Brain microvascular endothelial cell (primary cell): Measurements from ENCODE around the gene NACC1.

Experiments used
- DNase-seq: peaks from one replicate; pipeline ENCODE4 v3.0.0-alpha.2; 2020
- H3K27ac ChIP-seq: fragments of 250-450 bp; sonication (Bioruptor Pico); 2 replicates; pipeline ENCODE4 v1.5.1; 2020; ENCODE audit warnings: mild to moderate bottlenecking, moderate library complexity
- H3K27me3 ChIP-seq: fragments of 250-450 bp; sonication (Bioruptor Pico); replicated peaks from 2 replicates; pipeline ENCODE4 v1.5.1; 2020; ENCODE audit warnings: mild to moderate bottlenecking
- H3K36me3 ChIP-seq: fragments of 250-450 bp; sonication (Bioruptor Pico); replicated peaks from 2 replicates; pipeline ENCODE4 v1.5.1; 2020; ENCODE audit warnings: mild to moderate bottlenecking
- H3K4me3 ChIP-seq: 2 replicates; pipeline ENCODE4 v1.5.1; 2011; ENCODE audit warnings: low read depth, mild to moderate bottlenecking, control low read depth, low read length, moderate library complexity
- in situ Hi-C: cut with HindIII; loops from 2 replicates; pipeline ENCODE4 v1.10.0; 2017; ENCODE audit warnings: low sequenced_read_pairs, low pct_ligation_motif_present
- TF ChIP-seq, protein P1 (sequence below): IDR thresholded peaks from 2 replicates; pipeline ENCODE4 v1.5.1; 2011; ENCODE audit warnings: low read depth, mild to moderate bottlenecking, moderate library complexity, low read length, control low read depth, inconsistent platforms; ENCODE audit errors: missing control alignments

Gene NACC1

DNA sequence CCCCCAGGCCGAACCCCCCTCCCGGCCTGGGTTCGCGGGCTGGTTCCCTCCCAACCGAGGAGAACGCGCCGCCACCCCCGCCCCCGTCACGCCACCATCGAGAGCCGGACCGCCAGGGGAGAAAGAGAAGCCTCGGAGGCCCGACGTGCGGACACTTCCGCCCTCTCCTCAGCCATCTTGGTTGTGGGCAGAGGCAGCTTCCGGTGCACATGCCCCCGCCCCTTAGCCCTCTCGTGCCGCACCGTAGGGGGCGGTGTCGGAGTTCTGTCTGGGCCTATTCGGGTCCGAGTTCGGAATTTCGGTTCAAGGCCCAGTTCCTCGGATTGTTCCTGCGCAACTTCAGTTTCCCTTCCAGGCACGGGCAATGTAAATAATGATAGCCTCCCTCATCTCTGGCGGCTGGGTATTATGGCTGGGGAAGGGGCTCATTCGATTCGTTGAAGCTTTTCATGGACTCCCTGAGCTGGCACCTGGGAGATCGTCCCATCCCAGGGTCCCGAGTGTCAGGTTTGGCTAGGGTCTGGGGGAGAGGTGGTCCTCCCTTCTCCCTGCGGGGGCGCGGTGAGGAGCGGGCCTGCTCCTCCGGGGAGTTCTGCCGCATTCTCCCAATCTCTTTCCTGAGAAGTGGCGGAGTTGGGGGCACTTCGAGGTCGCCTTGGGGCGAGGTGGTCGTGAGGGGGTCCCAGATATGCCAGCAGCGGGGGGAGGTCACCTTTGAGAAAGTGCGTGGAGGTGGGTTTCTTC, 32.3 kb downstream of the NACC1 start, which contains the start of the genes IER2 and STX10:
TSS of gene IER2 (plus strand) at position 225 of the 744 bp plus-strand sequence. CDS start 2,776 bp downstream, outside the sequence.
TSS of gene STX10 (minus strand) at position 189 of the 744 bp plus-strand sequence. CDS start 202 bp downstream, outside the sequence.
- in situ Hi-C loops: no loop called here
- Histone ChIP-seq H3K4me3 (peak within 1 kb of the TSS; percentile 91), H3K27ac (peak within 1 kb of the TSS; percentile 86), H3K36me3 (peaks cover 14% of the 10 kb centered on the region), H3K27me3 (no peaks in the 10 kb centered on the region)
- DNase-seq: peak; percentile 93
- TF ChIP-seq, protein P1, sequence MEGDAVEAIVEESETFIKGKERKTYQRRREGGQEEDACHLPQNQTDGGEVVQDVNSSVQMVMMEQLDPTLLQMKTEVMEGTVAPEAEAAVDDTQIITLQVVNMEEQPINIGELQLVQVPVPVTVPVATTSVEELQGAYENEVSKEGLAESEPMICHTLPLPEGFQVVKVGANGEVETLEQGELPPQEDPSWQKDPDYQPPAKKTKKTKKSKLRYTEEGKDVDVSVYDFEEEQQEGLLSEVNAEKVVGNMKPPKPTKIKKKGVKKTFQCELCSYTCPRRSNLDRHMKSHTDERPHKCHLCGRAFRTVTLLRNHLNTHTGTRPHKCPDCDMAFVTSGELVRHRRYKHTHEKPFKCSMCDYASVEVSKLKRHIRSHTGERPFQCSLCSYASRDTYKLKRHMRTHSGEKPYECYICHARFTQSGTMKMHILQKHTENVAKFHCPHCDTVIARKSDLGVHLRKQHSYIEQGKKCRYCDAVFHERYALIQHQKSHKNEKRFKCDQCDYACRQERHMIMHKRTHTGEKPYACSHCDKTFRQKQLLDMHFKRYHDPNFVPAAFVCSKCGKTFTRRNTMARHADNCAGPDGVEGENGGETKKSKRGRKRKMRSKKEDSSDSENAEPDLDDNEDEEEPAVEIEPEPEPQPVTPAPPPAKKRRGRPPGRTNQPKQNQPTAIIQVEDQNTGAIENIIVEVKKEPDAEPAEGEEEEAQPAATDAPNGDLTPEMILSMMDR: peak; percentile 62

DNA sequence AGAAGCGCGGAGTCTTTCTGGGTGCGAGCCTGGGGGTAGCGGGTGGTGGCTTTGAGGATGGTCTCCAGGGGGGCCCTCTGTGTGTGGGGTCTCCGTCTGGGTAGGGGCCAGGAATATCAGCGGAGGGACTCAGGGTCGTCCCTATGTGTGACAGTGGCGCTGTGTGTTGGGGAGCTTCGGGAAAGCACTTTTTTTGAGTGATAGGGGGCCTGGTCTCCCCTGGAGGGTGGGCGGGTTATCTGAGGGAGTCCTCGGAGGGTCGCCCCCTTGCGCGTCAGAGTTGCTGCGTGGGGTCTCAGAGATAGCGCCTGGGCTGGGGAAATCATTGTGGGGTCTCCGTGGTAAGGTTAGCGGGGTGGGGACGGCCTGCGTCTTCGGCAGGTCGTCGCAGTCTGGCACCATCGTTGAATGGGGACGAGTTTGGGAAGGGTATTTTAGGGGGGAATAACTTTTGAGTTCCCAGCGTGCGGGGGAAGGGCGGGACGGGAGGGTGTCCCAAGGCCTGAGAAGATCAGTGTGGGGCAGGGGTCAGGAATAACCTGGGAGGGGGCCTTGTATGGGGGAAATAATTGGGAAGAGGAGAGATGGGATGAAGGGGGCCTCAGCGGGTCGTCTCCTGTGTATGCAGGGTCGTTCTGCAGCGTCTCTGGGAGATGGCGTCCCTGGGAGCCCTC, 33.0 kb downstream of the NACC1 start:
- TF ChIP-seq, protein P1: no peak
- Histone ChIP-seq H3K27ac (peak overlapping the region; percentile 86), H3K27me3 (no peaks in the 10 kb centered on the region), H3K36me3 (peaks cover 14% of the 10 kb centered on the region), H3K4me3 (peak overlapping the region; percentile 91)
- in situ Hi-C loops: no loop called here
- peak; percentile 26 for DNase-seq

DNA sequence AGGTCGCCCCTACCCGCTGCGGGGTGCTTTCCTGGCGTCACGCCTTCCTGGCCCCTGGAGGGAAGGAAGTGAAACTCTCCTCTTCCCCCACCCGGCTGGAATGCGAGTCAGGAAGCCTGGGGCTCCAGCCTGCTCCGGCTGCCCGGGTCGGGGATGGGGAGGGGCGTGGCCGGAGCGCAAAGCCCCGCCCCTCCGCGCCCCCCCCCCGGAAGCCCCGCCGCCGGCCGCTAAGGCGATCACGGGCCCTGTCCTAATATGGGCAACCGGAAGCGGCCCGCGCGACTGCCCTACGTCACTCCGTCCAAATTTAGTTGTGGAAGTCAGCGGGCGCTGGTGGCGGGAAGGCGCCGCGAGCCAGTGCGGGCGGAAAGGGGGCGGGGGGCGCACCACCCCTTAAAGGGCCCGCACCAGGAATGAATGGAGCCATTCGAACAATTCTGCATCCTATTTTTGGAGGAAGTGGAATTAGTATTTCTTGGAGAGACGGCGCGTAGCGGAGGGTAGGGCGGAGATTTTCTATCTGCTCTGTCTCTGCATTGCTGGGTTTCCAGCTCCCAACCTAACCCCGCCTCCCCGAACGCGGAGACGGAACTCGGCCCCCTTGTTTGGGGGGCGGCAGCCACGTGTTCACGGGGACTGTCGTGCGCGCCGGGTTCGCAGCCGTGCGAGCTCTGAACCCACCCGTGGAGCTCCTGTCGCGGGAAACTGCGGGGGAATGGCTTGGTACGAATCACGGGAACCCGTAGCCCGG, 33.7 kb downstream of the NACC1 start:
- in situ Hi-C loops: no loop called here
- Histone ChIP-seq H3K4me3 (peak overlapping the region; percentile 99), H3K27me3 (no peaks in the 10 kb centered on the region), H3K27ac (peak overlapping the region; percentile 91), H3K36me3 (peaks cover 14% of the 10 kb centered on the region)
- TF ChIP-seq, protein P1: peak; percentile 46
- DNase-seq: peak; percentile 97

DNA sequence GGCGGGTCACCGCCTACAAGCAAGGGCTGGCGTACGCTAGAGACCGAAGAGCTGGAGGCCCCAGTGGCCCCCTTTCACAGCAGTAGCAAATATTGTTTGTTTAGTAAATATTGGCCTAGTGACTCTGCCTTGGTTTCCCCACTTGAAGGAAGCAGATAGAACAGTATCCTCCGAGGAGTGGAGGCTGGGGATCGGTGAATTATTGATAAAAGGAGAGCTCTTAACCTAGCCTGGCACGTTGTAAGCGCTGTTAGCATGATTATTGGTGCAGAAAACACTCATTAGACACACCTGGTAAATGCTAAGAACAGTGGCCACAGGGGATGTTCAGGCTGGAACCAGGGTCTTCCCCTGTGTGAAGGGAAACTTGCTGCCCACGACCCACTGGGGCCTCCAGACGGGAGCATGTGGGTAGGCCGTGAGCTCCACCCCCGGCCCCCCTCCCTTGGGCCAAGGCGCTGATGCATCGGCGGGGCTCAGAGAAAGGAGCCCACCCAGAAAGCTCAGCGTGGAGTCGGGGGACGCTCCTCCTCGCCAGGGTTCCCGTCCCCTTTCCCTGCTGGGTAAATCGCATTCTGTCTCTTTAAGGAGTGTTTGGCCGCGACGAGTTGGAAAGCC, 34.4 kb downstream of the NACC1 start:
- Histone ChIP-seq H3K4me3 (peak overlapping the region; percentile 99), H3K27me3 (no peaks in the 10 kb centered on the region), H3K36me3 (peaks cover 14% of the 10 kb centered on the region), H3K27ac (peak overlapping the region; percentile 91)
- TF ChIP-seq, protein P1: no peak
- in situ Hi-C loops: no loop called here
- no peak for DNase-seq

DNA sequence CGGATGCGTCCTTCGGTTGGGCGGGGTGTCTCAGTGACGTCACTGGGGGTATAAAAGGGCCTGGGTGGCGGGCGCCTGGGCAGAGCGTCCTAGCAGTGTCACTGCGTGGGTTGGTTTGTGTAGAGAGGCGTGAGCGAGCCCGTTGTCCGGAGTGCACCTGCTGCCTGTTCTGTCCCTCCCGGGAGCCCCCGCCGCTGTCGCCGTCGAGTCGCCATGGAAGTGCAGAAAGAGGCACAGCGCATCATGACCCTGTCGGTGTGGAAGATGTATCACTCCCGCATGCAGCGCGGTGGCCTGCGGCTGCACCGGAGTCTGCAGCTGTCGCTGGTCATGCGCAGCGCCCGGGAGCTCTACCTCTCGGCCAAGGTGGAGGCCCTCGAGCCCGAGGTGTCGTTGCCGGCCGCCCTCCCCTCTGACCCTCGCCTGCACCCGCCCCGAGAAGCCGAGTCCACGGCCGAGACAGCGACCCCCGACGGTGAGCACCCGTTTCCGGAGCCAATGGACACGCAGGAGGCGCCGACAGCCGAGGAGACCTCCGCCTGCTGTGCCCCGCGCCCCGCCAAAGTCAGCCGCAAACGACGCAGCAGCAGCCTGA, 35.0 kb downstream of the NACC1 start:
- Histone ChIP-seq H3K27me3 (no peaks in the 10 kb centered on the region), H3K36me3 (peaks cover 14% of the 10 kb centered on the region), H3K4me3 (peak overlapping the region; percentile 99), H3K27ac (peak overlapping the region; percentile 91)
- DNase-seq: peak; percentile 94
- TF ChIP-seq, protein P1: no peak
- in situ Hi-C loops: no loop called here
